Measurements from ENCODE around the gene RTN4RL2. TPM values are rescaled to one million over a fixed set of nuclear protein-coding genes. Genes with fewer than 3 reads are reported as not detected.

Gene RTN4RL2
- total RNA-seq, 1 experiment from 2014 or later, result 4.6 TPM

- CTCF ChIA-PET, result no interaction called here
- no peak for DNase-seq
- peaks cover 28% of the 10 kb centered on the region for H3K27me3 ChIP-seq (ENCODE audit: insufficient read depth, low read depth)
- no peak overlapping the region for H3K27ac ChIP-seq
- H3K9me3 ChIP-seq (ENCODE audit: insufficient read depth, low read depth), result no peaks in the 10 kb centered on the region
- H3K4me2 ChIP-seq, result no peak overlapping the region
- H2AFZ ChIP-seq, result no peak overlapping the region
- intact Hi-C loops (cut with micrococcal nuclease; ENCODE audit: unreplicated experiment), result no loop called here
- no peaks in the 10 kb centered on the region for H3K4me1 ChIP-seq (replicated peaks; ENCODE audit: insufficient read depth)
- H3F3A ChIP-seq (ENCODE audit: insufficient read depth, low read depth), result peaks cover 11% of the 10 kb centered on the region; the same call in 1 of the 2 replicates
- H4K20me1 ChIP-seq (ENCODE audit: insufficient read depth), result no peaks in the 10 kb centered on the region
- H3K4me3 ChIP-seq, result no peak overlapping the region
- TF ChIP-seq, protein P1, sequence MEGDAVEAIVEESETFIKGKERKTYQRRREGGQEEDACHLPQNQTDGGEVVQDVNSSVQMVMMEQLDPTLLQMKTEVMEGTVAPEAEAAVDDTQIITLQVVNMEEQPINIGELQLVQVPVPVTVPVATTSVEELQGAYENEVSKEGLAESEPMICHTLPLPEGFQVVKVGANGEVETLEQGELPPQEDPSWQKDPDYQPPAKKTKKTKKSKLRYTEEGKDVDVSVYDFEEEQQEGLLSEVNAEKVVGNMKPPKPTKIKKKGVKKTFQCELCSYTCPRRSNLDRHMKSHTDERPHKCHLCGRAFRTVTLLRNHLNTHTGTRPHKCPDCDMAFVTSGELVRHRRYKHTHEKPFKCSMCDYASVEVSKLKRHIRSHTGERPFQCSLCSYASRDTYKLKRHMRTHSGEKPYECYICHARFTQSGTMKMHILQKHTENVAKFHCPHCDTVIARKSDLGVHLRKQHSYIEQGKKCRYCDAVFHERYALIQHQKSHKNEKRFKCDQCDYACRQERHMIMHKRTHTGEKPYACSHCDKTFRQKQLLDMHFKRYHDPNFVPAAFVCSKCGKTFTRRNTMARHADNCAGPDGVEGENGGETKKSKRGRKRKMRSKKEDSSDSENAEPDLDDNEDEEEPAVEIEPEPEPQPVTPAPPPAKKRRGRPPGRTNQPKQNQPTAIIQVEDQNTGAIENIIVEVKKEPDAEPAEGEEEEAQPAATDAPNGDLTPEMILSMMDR (conservative IDR thresholded peaks at IDR 0.05), result no peak
- TF ChIP-seq EZH2 (IDR thresholded peaks at IDR 0.05; ENCODE audit: low read depth), result no peak
- BruUV-seq (replicated peaks), result no TSS peak
- no peaks in the 10 kb centered on the region for H3K79me2 ChIP-seq (ENCODE audit: low read depth)
- H3K36me3 ChIP-seq (ENCODE audit: low read depth), result no peaks in the 10 kb centered on the region
- POLR2A ChIA-PET (ENCODE audit: unreplicated experiment), result no interaction called here
- no peaks in the 10 kb centered on the region for H3K9me2 ChIP-seq (ENCODE audit: insufficient read depth)
Observed at GRCh38 chr11:57485217-57485990, 25.1 kb downstream of the RTN4RL2 start.

GRCh38 chr11:57487021-57487778 is 26.9 kb downstream of the RTN4RL2 start:
- intact Hi-C loops (cut with micrococcal nuclease; ENCODE audit: unreplicated experiment), result no loop called here
- H3F3A ChIP-seq (ENCODE audit: insufficient read depth, low read depth), result peaks cover 11% of the 10 kb centered on the region; the same call in 1 of the 2 replicates
- no peak overlapping the region for H3K4me2 ChIP-seq
- no peak overlapping the region for H2AFZ ChIP-seq
- no peak overlapping the region for H3K4me3 ChIP-seq
- ChIA-PET POLR2A (ENCODE audit: unreplicated experiment) (no interaction called here), CTCF (interaction anchor here (0.7 kb wide), 1 partner anchor 180 kb away, joined by 4 read pairs; no protein-coding TSS in a partner anchor)
- H3K79me2 ChIP-seq (ENCODE audit: low read depth), result no peaks in the 10 kb centered on the region
- no peaks in the 10 kb centered on the region for H3K9me3 ChIP-seq (ENCODE audit: insufficient read depth, low read depth)
- no peaks in the 10 kb centered on the region for H4K20me1 ChIP-seq (ENCODE audit: insufficient read depth)
- TF ChIP-seq, protein P1 (conservative IDR thresholded peaks at IDR 0.05), result no peak
- no peak for TF ChIP-seq EZH2 (IDR thresholded peaks at IDR 0.05; ENCODE audit: low read depth)
- no peak for DNase-seq
- H3K4me1 ChIP-seq (replicated peaks; ENCODE audit: insufficient read depth), result no peaks in the 10 kb centered on the region
- no peak overlapping the region for H3K27ac ChIP-seq
- H3K9me2 ChIP-seq (ENCODE audit: insufficient read depth), result no peaks in the 10 kb centered on the region
- no peaks in the 10 kb centered on the region for H3K36me3 ChIP-seq (ENCODE audit: low read depth)
- no TSS peak for BruUV-seq (replicated peaks)
- H3K27me3 ChIP-seq (ENCODE audit: insufficient read depth, low read depth), result peaks cover 17% of the 10 kb centered on the region

DNA sequence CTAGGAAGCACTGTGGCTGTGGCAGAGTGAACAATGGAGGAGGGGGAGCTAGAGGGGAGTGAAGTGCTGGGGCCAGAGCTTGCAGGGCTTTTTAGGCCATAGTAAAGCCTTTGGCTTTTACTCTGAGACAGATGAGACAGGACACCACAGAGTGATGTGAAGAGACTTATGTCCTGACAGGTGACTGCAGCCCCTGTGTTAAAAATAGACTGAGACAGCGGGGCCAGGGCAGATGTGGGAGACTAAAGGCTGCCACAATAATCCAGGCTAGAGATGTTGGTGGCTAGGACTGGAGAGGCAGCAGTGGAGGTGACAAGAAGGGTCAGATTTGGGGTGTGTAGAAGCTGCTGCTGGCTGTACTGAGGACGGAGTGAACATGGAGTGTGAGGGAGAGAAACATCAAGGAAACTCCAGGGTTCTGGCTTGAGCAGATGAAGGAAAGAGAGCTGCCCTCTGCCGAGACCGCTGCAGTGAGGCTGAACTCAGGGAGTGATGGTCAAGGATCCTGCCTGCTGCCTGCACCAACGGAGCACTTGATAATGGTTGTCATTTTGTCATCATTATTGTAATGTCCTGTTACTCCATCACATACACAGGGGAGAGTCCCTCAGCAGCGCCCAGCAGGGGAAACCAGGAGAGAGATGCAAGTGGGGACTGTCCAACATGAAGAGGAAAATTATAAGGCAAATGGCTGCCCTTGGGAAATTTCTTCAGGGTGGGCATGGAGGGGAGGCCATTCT is 27.8 kb downstream of the RTN4RL2 start:
- intact Hi-C loops (cut with micrococcal nuclease; ENCODE audit: unreplicated experiment), result no loop called here
- H3K9me3 ChIP-seq (ENCODE audit: insufficient read depth, low read depth), result no peaks in the 10 kb centered on the region
- no peaks in the 10 kb centered on the region for H3K9me2 ChIP-seq (ENCODE audit: insufficient read depth)
- BruUV-seq (replicated peaks), result no TSS peak
- POLR2A ChIA-PET (ENCODE audit: unreplicated experiment), result no interaction called here
- H2AFZ ChIP-seq, result no peak overlapping the region
- H3F3A ChIP-seq (ENCODE audit: insufficient read depth, low read depth), result peaks cover 11% of the 10 kb centered on the region; the same call in 1 of the 2 replicates
- peaks cover 2% of the 10 kb centered on the region; the same call in 1 of the 2 replicates for H3K4me1 ChIP-seq (replicated peaks; ENCODE audit: insufficient read depth)
- CTCF ChIA-PET, result interaction anchor here (0.5 kb wide), 1 partner anchor 154 kb away, joined by 4 read pairs; no protein-coding TSS in a partner anchor
- TF ChIP-seq EZH2 (IDR thresholded peaks at IDR 0.05; ENCODE audit: low read depth), result no peak
- TF ChIP-seq, protein P1 (conservative IDR thresholded peaks at IDR 0.05), result no peak
- no peak for DNase-seq
- no peaks in the 10 kb centered on the region for H3K79me2 ChIP-seq (ENCODE audit: low read depth)
- no peak overlapping the region for H3K4me3 ChIP-seq
- peaks cover 8% of the 10 kb centered on the region for H3K27me3 ChIP-seq (ENCODE audit: insufficient read depth, low read depth)
- no peaks in the 10 kb centered on the region for H3K36me3 ChIP-seq (ENCODE audit: low read depth)
- H4K20me1 ChIP-seq (ENCODE audit: insufficient read depth), result no peaks in the 10 kb centered on the region
- H3K4me2 ChIP-seq, result no peak overlapping the region
- H3K27ac ChIP-seq, result no peak overlapping the region

Data from PC-9 (cell line).